GM12865 (cell line): ENCODE results near the gene NSG1.

ENCODE experiments used
- DNase-seq: peaks from one replicate; pipeline ENCODE4 v3.0.0; 2010; ENCODE audit warnings: low read depth
- H3K4me3 ChIP-seq: 2 replicates; pipeline ENCODE4 v1.5.1; 2011; ENCODE audit warnings: mild to moderate bottlenecking, low read depth, low read length, control low read depth
- TF ChIP-seq, protein P1 (sequence below): IDR thresholded peaks from 2 replicates; pipeline ENCODE4 v1.5.1; 2011; ENCODE audit warnings: low read length, control low read depth, low read depth, inconsistent platforms; ENCODE audit not compliant: insufficient read depth; ENCODE audit errors: missing control alignments

Gene NSG1

DNA sequence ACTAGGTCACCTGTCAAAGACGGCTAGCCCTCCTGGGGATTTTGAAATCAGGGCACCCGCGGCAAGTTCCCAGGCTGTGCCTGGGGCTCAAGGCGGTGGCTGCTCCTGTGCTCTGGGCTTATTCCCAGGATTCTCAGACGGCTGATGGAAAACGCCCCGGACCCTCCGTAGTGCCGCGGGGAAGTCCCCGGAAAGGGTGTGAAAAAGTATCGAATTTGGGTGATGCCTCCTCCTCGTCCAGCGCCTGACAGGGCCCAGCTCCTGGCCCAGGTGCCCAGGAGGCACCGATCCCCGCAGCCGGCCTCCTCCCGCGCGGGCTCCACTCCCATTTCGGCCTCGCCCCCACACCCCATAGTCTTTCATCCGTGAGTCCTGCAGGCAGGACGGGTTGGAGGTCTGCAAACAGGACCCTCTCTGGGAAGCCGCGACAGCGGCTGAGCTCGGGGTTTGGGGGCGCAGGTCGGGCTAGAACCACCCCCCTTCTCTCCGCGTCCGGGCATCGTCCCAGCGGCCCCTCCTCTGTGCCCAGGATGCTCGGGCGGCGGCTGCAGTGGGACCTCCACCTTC lies 1.1 kb upstream of the NSG1 start:
- TF ChIP-seq, protein P1, sequence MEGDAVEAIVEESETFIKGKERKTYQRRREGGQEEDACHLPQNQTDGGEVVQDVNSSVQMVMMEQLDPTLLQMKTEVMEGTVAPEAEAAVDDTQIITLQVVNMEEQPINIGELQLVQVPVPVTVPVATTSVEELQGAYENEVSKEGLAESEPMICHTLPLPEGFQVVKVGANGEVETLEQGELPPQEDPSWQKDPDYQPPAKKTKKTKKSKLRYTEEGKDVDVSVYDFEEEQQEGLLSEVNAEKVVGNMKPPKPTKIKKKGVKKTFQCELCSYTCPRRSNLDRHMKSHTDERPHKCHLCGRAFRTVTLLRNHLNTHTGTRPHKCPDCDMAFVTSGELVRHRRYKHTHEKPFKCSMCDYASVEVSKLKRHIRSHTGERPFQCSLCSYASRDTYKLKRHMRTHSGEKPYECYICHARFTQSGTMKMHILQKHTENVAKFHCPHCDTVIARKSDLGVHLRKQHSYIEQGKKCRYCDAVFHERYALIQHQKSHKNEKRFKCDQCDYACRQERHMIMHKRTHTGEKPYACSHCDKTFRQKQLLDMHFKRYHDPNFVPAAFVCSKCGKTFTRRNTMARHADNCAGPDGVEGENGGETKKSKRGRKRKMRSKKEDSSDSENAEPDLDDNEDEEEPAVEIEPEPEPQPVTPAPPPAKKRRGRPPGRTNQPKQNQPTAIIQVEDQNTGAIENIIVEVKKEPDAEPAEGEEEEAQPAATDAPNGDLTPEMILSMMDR = no peak
- DNase-seq = no peak
- H3K4me3 ChIP-seq = no peak overlapping the region

DNA sequence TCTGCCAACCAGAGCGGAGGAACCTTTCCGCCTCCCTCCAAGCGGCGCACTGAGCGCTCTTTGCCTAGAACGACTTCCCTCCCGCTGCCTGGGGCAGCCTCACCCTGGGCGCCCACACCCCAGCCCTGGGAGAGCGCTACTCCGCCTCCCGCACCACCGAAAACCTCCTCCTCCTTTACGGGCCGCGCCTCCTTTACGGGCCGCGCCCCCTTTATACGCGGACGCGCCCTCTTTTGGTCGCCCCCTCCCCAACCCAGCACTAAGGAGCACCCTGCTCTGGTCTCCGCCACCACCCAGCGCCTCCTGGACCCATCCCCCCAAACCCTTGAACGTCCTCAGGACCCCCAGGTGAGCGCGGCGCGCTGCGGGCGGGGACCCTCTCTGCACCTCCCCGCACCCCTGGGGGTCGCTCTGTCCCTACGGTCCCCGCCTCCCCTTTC lies 586 bp upstream of the NSG1 start:
- H3K4me3 ChIP-seq = no peak overlapping the region; the same call in 1 of the 2 replicates
- DNase-seq = no peak
- TF ChIP-seq, protein P1 = no peak

DNA sequence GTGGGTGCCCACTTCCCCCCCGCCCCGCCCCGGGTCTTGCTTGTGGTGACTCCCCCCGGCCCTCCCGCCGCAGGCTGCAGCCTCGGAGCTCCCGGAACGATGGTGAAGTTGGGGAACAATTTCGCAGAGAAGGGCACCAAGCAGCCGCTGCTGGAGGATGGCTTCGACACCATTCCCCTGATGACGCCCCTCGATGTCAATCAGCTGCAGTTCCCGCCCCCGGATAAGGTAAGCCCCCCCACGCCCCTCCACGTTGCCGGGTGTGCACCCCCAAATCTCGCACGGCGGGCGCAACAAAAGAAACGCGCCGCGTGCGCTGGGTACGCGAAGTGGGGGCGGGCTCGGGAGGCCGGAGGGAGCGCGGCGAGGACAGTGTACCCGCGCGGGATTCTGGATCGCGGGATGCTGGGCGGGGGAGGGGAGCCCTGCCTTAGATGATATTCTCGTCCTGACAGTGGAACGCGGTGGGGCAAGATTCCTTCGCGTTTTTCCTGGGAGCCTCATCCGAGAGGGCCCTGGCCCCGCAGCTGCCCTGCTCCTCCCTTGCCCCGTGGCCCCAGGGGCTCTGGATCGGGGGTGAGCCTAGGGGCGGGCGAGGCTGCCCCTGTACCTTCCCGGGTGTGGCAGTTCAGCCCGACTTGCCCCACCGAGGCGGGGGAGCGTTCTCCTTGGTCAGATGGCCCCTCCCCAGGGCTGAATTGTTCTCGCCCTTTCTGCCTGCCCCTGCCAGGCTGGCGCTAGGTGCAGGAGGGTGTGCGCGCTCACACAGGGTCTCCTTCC lies 819 bp downstream of the NSG1 start:
- TF ChIP-seq, protein P1 = no peak
- DNase-seq = no peak
- no peak overlapping the region for H3K4me3 ChIP-seq

DNA sequence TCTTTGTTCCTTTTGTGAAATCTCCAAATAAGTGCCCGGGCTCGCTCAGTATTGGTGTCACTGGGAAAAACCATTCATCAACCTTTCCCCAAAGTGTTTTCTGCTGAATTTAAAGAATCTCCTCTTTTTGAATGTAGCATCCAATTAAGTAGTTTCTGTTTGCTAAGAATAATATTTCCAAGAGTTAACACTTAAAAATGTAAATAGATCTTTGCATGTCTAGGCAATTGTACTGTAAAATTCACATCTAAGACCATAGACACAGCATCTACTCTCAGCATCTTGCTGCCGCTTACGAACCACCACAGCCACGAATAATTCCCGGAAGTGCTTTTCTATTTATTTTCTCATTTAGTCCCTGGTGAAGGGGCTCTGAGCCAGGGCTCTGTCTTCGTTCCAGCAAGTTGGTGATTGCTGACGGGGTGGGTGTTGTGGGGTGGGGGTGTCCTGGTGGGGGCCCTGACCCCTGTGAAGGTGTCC lies 1.4 kb downstream of the NSG1 start:
- TF ChIP-seq, protein P1 = no peak
- H3K4me3 ChIP-seq = no peak overlapping the region
- DNase-seq = no peak

DNA sequence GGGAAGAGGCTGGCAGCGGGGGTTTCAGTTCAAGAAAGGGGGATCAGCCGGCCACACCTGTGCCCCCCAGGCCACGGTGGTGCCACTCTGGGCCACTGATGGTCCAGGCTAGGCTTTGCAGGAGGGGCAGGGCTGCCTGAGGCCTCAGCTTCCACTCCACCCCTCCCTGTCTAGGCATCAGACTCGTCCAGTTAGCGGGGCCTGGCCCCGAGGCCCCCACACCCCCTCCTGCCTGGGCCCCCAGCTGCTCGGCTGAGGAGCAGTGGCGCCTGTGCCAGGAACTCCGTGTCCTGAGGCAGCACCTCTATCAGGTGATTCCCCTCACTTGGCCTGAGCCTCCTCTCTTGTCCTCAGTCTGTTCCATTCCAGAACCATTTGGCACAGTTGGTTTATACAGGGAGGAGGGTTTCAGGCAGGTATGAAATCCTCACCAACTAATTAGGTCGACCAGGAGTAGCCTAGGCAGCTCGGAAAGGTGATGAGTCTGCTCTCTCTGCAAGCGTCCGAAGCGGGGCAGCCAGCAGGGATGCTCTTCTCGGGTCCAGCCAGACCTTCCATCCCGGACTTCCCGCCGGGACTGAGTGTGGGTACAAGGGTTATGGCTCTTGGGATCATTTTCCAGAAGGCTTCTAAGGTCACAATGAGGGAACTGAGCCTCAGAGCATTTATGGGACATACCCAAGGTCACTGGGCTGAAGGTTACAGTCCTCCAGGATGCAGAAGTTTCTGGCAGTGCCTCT lies 2.1 kb downstream of the NSG1 start:
- DNase-seq = no peak
- TF ChIP-seq, protein P1 = no peak
- H3K4me3 ChIP-seq = no peak overlapping the region

DNA sequence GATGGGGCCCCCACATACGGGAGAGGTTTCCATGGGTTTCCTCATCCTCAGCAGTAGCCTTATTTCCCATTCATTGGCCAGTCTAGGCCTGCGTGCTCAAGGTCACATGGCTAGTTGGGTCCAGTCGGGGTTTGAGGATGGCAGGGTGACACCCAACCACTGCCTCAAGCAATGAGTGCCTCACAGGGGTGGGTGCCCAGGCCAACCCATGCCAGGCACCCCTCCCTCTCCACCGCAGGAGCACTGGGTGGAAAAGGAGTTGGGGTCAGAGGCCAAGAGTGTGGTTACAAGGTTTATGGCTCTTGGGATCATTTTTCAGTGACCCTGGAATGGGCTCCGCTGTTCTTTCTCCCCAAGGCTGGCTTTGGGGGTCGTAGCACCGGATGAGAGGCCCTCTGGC lies 3.1 kb downstream of the NSG1 start:
- H3K4me3 ChIP-seq = no peak overlapping the region
- TF ChIP-seq, protein P1 = no peak
- no peak for DNase-seq
